ENCODE data around the gene RAPGEF4.

RAPGEF4 gene

DNA sequence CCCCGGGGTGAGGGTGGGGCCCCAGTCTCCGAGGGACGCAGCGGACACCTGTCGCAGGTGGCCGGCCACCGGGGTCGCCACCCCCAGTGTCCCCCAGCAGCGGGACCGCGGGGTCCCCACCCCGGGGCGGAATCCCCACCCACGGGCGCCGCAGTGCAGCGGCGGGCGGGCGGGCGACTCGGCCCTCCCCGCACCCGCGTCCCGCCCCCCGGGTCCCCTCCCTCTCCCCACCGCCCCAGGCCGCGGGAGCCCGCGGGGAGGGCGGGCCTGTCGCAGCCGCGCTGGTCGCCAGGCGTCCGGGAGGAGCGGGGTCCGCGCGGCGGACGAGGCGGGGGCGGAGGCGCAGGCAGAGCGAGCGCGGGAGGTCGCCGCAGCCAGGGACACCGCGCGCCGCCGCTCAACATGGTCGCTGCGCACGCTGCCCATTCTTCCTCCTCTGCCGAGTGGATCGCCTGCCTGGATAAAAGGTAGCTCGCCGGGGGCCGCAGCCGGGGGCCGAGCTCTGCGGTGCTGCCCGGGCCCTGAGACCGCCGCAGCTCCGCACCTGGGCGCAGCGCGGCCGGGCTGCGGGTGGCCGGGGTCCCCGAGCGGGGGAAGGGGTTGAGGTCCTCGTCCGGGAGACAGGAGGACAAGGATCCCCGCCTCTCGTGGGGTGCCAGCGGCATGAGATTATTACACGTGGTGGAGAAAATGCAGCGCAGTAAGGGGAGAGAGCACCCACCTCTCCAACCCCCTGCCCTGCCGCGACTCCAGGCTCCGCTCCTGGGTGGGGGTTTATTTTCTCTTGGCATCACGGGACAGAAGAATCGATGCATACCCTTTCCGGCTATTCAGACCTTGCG lies at the start of gene RAPGEF4:
Gene RAPGEF4 (plus strand): TSS at position 264 of the 842 bp plus-strand sequence. CDS start 139 bp downstream, at position 403.
- no peak for DNase-seq (ENCODE audit: low spot score)

DNA sequence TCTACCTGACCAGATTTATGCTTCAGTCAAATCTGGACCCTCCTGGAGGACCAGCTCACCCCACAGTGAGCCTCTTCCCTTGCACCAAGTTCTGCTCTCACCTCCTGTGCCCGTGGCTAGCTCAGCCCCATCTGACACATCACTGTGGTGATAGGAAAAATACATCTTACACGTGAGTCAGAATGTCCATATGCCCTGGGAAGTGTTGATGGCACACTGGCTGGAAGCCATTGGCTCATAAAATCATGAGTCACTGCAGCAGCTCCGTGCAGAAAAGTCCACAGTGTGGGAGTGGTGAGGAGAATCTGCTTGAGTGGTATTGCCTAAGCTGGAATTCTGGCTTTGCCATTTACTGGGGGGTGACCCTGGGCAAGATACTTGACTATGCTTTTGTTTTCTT lies 42.6 kb upstream of the RAPGEF4 start:
- no peak for DNase-seq (ENCODE audit: low spot score)

DNA sequence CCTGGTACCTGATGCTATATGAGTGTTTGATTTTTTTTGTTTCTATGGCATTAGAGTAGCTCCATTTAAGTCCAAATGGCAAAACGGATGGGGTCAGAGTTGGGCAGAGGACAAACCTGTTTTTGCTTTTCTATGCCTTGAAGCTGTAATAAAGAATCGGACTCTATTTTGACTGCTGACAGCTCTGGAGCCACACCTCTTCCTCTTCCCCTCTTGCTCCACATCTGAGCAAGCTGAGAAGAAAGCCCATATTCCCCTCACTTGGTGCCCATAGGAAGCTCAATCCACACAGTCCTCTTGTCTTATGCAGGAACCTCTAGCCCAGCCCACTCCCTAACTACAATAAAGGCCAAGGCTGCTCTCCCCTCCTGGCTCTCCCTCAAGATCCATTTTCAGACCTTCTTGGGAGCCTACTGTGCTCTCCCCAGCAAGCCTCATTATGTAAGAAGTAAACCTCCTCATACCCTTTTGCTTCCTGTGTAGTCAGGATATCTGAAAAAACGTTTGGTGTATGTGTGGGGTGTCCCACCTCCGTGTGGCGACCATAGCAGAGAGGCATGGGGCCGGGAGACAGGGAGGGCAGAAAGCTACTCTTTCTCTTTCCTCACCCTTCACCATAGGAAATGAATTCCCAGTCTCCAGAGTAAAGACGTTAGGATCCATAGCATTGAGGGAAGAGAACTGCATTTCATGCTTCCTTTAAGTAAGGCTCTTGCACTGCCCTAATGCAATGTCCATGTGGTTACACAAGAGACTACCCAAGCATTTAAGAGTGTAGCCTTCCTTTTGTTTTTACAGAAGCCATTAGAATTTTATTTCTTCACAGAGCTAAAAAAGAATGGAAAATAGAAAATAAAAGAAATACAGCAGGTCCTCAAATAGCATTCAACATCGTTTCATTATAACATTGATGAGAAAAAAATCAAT lies 41.9 kb upstream of the RAPGEF4 start:
- DNase-seq (ENCODE audit: low spot score): no peak

DNA sequence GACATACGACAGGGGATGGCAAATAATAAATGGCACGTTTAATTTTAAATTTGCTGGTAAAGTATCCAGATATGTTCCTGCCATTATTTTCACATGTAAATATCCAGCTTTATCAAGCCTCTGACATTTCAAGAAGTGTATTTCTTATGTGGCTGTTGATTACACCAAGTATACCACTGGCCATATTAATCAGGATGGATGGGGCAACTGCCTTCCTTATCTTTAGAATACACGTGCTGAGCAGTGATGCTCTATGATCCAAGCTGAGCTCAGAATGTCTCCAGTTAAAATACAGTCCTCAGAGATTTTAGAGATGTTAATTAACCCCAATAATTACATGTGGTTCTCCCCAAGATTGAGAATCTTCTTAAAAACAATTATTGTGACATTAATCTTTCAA lies 38.3 kb upstream of the RAPGEF4 start:
- DNase-seq (ENCODE audit: low spot score): no peak

DNA sequence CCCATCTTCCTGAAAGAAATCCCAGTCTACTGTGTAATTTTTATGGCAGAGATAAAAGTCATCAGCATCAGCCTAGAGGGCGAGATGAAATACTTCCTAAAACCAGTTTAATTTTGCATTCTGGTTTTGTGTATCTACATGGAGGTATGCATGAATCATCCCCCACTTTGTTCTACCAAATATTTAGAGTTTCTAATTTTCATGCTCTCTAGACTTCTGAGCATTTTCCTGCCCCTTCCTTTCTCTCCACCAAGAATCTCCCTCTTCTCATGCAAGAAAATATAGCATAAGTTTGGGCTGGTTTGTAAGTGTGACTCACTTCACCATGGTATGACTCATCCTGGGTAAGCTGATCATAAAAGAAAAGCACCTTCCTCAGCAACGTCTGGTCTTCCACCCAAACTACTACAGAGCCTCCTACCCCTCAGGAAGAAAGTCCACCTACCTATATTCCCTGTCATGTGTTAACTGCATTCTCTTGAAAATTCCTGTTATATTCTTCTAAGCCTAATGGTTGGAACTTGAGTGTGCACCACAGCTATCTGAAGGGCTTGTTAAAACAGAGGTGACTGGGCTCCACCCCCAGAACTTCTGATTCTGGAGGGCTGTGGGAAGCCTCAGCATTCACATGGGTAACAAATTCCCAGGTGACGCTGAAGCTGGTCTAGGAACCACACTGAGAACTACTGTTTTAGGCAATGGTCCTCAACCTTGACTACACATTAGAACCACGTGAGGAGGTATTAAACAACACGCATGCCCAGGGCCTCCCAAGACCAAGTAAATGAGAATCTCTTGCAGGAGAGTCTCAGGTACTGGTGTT lies 37.4 kb upstream of the RAPGEF4 start:
- DNase-seq (ENCODE audit: low spot score): peak; percentile 20

DNA sequence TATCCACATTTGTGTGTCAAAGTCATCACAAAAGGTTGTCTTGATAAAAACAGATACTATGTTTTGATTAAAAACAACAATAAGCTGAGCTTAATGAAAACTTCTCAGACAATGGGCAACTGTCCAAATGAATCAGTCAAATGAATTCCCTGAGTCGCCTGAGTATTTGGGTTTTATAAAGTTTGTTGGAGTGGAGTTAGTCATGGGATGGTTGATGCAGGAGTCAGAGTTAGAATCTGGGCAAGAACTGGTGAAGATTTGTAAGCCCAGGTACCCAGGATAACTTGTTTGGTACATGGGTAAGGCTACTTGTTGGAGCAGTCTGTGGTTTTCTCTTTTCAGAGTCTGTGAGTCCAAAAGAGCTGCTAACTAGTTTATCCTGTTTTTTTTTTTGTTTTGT lies 34.4 kb upstream of the RAPGEF4 start:
- no peak for DNase-seq (ENCODE audit: low spot score)

DNA sequence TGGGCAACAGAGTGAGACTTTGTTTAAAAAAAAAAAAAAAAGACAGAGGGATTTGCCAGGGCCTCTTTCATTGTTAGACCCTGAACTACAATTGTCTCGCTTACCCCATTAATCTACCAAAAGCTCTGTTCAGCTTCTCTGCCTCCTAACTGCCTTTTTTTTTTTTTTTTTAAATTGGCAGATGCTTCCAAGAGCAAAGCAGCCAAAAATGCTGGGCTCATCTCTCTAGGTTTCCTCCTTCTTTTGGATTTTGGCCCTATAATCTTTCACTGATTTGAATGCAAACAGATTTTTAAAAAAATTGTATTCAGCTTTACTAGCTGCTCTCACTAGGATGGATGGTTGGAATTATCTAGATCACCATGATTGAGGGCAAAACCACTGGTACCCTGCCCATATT lies 33.2 kb upstream of the RAPGEF4 start:
- DNase-seq (ENCODE audit: low spot score): no peak

DNA sequence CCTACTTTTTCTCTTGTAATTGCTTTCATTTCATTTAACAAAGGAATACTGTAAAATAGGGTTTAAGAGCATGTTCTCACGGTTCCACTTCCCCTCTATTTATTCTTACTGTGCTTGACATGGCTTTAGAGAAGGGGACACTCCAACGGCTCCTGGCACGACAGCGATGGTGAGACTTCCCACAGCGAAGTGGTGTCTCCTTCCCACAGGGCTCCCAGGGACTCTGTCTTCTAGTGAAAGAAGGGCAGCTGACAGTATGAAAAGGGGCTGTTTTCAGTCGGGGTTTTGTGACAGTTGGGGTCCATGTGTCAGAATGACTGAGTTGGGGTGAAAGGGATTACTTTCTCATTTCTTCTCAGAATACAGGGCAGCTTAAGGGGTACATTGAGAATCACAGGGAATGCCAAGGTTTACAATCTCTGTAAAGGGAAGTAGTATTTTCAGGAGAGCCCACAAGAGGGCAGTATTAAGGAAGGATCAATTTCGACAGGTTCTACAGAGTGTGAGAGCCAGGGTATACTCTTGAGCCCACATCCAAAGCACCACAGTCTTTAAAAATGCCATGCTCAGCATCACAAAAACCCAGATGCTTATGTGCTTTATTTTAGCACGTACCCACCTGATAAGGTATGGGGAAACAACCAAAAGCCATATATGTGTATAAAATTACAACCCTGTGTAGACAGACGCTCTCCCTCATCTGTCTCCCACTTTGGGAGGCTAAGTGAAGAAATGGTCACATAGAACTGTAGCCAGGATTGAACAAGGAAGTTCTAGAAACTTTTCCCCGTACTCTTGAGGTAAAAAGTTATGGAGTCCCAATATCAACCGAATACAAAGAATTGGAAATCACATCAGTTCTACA lies 31.3 kb upstream of the RAPGEF4 start:
- no peak for DNase-seq (ENCODE audit: low spot score)

DNA sequence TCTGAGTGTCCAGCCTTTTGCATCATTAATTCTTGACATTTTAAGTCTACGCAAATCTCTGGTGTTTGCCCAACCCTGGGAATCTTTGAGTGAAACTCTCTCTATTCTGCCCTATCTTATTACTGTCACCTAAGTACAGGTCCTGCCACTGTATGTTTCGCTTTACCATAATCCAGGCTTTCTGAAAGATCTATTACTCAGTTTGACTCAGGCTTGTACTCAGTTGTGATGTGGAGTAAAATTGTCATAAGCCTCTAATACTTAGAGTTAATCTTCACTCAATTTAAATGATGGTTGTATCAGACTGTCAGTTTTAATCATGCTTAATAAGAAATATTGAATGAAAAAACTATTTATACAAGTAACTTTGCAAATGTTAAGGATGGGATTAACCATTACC lies 30.3 kb upstream of the RAPGEF4 start:
- DNase-seq (ENCODE audit: low spot score): no peak

DNA sequence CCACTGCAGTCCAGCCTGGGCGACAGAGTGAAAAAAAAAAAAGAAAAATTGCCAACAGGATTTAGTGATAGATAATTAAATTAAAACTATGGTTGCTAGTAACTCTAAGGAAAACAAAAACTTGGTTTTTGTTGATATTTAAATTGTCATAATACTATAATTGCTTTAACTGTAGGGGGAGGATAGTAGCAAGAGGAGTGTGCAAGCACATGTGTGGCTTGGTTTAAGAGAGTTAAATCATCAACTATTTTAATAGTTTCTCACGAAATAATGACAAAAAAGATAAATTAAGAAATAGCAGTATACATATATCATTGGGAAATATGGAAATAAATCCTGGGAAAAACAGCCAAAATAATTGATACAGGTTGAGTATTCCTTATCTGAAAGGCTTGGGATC lies 27.4 kb upstream of the RAPGEF4 start:
- DNase-seq (ENCODE audit: low spot score): no peak

DNA sequence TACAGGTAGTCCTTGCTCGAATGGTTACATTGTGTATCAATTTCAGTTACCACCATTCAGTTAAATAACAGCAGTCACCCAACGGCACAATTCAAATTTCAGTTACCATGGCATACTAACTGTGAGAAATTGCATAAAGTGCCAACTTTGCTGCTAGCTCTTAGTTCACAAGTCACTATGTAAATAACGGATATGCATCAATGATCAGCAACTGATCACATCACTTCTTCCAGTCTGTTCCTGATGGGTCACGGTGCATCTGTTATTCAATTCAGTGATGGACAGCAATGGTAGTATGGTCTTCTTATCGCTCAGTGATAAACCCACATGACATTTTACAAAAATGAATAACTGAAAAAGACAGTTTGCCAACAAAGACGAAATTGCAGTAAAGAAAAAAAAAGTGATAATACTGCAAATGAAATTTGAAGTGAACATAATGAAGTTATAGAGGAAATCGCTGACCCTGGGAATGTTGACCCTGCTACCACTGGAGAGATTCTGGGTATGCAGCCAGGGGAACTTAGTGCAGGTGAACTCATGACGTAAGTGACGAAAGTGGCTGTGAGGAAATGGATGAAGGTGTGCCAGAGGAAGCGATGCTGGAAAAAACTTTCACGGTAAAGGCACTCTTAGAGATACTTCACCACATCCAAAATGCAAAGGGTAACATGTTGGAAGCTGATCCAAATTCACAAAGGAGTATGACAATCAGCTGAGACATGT lies 25.9 kb upstream of the RAPGEF4 start:
- DNase-seq (ENCODE audit: low spot score): no peak

DNA sequence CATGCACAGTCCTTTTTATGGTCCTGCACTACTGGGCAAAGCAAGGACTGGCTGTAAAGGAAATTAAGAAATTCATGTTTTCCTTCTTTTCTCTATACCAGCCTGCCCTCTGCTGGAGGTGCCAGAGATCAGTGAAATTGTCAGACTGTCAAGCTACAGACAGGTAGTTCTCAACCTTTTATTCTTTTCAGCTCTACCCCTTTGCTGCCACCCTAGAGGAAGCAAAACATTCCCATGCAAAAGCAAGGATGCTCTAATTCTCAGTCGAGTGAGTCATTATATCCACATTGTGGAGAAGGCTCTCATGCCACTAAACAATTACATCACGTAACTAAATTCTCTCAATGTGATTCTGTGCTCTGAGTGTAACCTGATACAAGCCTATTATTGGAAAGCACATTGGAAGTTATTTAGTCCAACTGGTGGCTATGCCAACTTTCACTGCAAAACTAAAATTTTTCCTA lies 25.0 kb upstream of the RAPGEF4 start:
- peak; percentile 33 for DNase-seq (ENCODE audit: low spot score)

DNA sequence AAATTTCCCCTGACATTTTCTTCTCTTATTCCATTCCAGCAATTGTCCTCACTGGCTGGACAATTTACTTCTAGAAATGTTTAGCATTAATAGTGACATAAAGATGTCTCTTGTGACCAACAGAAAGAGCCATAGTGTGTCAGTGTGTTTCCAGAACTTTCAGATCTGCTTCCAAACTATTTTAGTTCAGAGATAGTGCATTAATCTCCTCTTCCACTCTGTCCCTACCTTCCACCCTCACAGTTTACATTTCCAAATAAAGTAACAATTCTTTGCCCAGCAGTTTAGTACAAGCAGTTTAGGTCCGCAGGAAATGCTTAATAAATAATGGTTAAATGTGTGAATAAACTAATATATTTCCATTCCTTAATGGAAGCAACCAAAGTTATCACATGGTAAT lies 24.5 kb upstream of the RAPGEF4 start:
- DNase-seq (ENCODE audit: low spot score): no peak

DNA sequence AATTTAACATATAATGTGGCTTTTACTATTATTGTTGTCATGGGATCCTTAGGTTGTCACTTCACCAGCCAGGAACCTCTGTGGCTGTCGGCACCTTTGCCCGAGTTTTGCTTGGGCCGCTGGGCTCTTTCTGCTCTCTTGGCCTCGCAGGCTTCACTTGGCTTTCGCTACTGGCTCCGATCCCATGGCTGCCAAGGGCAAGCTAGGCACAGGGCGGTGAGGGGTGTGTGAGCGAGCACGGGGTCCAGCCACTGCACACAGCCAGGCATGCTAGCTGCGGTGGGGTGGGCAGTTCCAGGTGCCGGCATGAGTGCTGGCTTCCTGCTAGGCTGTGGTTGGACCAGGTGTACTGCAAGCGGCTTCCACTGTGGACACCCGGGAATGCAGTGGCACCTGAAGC lies 23.4 kb upstream of the RAPGEF4 start:
- no peak for DNase-seq (ENCODE audit: low spot score)

DNA sequence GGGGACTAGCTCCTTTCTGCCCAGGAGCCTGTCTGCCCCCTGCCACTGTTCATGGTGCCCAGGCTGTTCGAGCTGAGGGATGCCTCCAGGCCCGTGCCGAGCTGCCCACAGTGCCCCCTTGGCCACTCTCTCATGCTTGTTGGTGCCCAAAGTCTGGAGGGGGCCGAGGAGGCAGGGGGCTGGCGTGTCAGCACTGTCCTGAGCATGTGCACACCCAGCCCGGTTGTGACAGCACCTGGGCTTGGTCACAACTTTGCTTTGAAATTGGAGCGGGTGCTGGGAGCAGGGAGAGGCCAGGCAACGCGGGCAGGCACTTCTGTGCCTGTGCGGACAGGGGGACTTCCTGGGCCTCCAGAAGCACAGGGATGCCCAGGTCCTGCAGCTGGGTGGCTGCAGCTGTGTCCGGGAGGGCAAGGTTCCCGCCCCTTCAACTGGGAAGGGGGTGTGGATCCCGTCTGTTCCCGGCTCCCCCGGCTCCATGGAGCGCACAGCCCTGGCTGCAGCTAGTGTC lies 22.2 kb upstream of the RAPGEF4 start:
- no peak for DNase-seq (ENCODE audit: low spot score)

DNA sequence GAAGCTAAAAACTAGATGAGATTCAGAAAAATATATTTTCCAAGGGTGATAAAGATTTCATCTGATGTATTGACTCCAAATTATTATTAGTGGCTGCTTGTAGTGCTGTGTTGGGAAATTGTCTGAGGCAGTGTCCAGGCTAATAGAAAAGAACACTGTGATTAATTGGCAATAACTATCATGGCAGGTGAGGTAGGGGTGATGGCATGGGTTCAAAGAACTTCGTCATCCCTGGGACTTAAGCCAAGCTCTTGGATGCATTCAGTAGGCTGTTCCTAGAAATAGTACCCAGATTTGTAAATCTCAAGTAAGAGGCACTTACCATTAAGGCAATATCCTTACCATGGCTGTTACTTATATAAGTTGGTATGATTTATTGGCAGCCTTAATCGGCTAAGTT lies 13.2 kb upstream of the RAPGEF4 start:
- DNase-seq (ENCODE audit: low spot score): no peak

DNA sequence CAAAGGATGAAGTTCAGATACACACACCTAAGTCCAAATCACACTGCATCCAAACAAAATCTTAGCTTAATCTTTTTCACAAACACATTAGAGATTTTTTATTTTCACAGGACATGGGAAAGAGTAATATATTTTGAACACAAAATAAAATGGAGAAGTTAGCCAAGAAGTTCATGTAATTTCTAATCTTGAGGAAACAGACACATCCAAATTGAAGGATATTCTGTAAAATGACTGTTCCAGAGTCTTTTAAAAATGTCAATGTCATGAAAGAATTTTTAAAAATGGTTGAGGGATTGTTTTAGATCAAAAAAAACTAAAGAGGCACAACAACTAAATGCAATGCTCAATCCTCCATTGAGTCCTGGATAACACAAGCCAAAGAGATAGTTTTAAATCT lies 12.4 kb upstream of the RAPGEF4 start:
- no peak for DNase-seq (ENCODE audit: low spot score)

DNA sequence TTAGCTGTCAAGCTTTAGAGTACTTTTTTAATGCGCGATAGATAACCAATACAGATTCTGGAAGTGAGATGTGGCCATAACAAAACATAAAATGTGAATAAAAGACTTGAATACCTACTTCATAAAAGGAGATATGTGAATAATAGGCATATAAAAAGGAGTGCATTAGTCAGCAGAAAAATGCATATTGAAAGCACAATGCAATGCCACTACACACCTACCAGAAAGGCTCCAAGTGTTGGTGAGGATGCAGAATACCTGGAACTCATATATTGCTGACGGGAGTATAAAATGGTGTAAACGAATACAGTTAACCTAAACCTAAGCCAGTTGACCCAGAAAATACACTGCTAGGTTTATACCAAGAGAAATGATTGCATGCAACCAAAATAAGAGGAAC lies 10.9 kb upstream of the RAPGEF4 start:
- no peak for DNase-seq (ENCODE audit: low spot score)

DNA sequence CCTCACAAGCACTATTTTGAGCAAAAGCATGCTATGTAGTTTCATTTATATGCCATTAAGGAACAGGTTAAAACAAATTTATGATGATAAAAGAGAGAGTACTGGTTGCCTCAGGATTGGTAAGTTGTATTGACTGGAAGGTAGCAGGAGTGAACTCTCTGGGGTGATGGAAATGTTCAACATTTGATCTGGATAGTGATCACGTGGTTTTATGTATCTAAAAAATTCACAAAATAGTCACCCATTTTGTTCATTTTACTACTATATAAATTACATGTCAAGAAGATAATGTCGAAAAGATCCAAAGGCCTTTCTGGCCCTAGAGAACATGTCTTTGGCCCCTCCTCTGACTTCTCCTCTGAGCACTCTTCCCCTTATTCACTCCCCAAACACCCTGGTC lies 10.4 kb upstream of the RAPGEF4 start:
- no peak for DNase-seq (ENCODE audit: low spot score)

DNA sequence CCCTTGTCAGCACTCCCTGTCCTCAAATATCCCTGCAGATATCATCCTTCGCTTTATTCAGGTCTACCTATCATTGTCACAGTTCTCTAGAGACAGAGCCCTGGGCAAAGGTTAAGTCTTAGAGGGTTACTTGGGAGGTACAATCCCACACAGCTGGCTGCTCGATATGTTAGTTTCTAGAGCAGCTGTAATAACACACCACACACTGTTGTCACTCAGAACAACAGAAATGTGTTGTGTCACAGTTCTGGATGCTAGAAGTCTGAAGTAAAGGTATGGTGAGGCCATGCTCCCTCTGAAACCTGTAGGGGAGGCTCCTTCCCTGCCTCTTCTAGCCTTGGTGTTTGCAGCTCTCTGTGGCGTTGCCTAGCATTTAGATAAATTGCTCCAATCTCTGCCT lies 9.9 kb upstream of the RAPGEF4 start:
- DNase-seq (ENCODE audit: low spot score): no peak
